HepG2 (cell line): ENCODE data around the gene MEIS1.

ENCODE experiments used
- EZH2 ChIP-seq: conservative IDR thresholded peaks from 2 replicates; pipeline ENCODE4 v1.6.1; 2012; ENCODE audit warnings: mild to moderate bottlenecking, low read depth, low read length, moderate library complexity
- HNRNPH1 ChIP-seq: fragments of 200-400 bp; formaldehyde crosslinking; optimal IDR thresholded peaks from 2 replicates; pipeline ENCODE3; 2017; ENCODE audit warnings: mild to moderate bottlenecking, low read depth, low read length
- POLR2A ChIP-seq, 2 experiments: IDR thresholded peaks; 2 replicates each; pipeline ENCODE4 v1.6.1; 2011; ENCODE audit warnings: low read depth in 2 of 2, low read length in 2 of 2, mild to moderate bottlenecking in 1 of 2, moderate library complexity in 1 of 2; ENCODE audit not compliant: insufficient read depth in 1 of 2
- SRF ChIP-seq: IDR thresholded peaks from 2 replicates; pipeline ENCODE4 v1.6.1; 2011; ENCODE audit warnings: mild to moderate bottlenecking, low read depth, low read length, moderate library complexity
- ZBTB7A ChIP-seq: sonication (generic); formaldehyde crosslinking; IDR thresholded peaks from 2 replicates; pipeline ENCODE4 v1.8.0; 2022; ENCODE audit warnings: mild to moderate bottlenecking, missing genetic modification reagents
- TF ChIP-seq, protein P1 (sequence below): sonication (generic); formaldehyde crosslinking; IDR thresholded peaks from 2 replicates; pipeline ENCODE4 v1.5.0; 2020; ENCODE audit warnings: mild to moderate bottlenecking, missing genetic modification reagents, moderate library complexity
- TF ChIP-seq, protein P2 (sequence below): sonication (generic); formaldehyde crosslinking; IDR thresholded peaks from 2 replicates; pipeline ENCODE4 v1.4.0; 2020; ENCODE audit warnings: mild to moderate bottlenecking, missing genetic modification reagents

- no peak for TF ChIP-seq SRF
- no peak for TF ChIP-seq HNRNPH1
- no peak for TF ChIP-seq EZH2
- TF ChIP-seq, protein P1, sequence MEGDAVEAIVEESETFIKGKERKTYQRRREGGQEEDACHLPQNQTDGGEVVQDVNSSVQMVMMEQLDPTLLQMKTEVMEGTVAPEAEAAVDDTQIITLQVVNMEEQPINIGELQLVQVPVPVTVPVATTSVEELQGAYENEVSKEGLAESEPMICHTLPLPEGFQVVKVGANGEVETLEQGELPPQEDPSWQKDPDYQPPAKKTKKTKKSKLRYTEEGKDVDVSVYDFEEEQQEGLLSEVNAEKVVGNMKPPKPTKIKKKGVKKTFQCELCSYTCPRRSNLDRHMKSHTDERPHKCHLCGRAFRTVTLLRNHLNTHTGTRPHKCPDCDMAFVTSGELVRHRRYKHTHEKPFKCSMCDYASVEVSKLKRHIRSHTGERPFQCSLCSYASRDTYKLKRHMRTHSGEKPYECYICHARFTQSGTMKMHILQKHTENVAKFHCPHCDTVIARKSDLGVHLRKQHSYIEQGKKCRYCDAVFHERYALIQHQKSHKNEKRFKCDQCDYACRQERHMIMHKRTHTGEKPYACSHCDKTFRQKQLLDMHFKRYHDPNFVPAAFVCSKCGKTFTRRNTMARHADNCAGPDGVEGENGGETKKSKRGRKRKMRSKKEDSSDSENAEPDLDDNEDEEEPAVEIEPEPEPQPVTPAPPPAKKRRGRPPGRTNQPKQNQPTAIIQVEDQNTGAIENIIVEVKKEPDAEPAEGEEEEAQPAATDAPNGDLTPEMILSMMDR (CRISPR knock-in tag): no peak
- TF ChIP-seq ZBTB7A (CRISPR knock-in tag): no peak
- TF ChIP-seq, protein P2, sequence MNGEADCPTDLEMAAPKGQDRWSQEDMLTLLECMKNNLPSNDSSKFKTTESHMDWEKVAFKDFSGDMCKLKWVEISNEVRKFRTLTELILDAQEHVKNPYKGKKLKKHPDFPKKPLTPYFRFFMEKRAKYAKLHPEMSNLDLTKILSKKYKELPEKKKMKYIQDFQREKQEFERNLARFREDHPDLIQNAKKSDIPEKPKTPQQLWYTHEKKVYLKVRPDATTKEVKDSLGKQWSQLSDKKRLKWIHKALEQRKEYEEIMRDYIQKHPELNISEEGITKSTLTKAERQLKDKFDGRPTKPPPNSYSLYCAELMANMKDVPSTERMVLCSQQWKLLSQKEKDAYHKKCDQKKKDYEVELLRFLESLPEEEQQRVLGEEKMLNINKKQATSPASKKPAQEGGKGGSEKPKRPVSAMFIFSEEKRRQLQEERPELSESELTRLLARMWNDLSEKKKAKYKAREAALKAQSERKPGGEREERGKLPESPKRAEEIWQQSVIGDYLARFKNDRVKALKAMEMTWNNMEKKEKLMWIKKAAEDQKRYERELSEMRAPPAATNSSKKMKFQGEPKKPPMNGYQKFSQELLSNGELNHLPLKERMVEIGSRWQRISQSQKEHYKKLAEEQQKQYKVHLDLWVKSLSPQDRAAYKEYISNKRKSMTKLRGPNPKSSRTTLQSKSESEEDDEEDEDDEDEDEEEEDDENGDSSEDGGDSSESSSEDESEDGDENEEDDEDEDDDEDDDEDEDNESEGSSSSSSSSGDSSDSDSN (CRISPR knock-in tag): no peak
- no peak for TF ChIP-seq POLR2A (IDR thresholded peaks at IDR 0.05; ENCODE audit: insufficient read depth in 1 of 2, low read depth in 2 of 2, low read length in 2 of 2)
Observed at GRCh38 chr2:66578054-66578686, 143.2 kb downstream of the MEIS1 start.
